HEK293T (cell line): ENCODE data around the gene COA1.

Experiments used
- BHLHE40 ChIP-seq: fragments of 450-650 bp; IDR thresholded peaks from 2 replicates; pipeline ENCODE4 v1.6.1; 2016; ENCODE audit warnings: mild to moderate bottlenecking, moderate library complexity, borderline replicate concordance
- FOXK2 ChIP-seq: fragments of 450-650 bp; IDR thresholded peaks from 2 replicates; pipeline ENCODE4 v1.6.1; 2016; ENCODE audit warnings: mild to moderate bottlenecking
- FOXM1 ChIP-seq: fragments of 450-650 bp; IDR thresholded peaks from 2 replicates; pipeline ENCODE4 v1.6.1; 2017; ENCODE audit warnings: mild to moderate bottlenecking, borderline replicate concordance

- no peak for TF ChIP-seq BHLHE40
- no peak for TF ChIP-seq FOXM1
- TF ChIP-seq FOXK2: no peak
Measured at GRCh38 chr7:43764807-43765491, 35.6 kb upstream of the COA1 start.
